ENCODE data around the gene PTPN11. TPM values are rescaled to one million over a fixed set of nuclear protein-coding genes. Genes with fewer than 3 reads are reported as not detected.

PTPN11 gene
- total and polyA plus RNA-seq, 2 of the 8 experiments (the other 6 are each of a cell fraction or from before 2014, with no cell fraction given): 28.3 to 133 TPM

- no peak for TF ChIP-seq RFX5 (IDR thresholded peaks at IDR 0.05; ENCODE audit: borderline replicate concordance, low read depth, low read length)
Observed at GRCh38 chr12:112458751-112459150, 40.0 kb downstream of the PTPN11 start (continued).
